Caki2 (cell line): ENCODE results near the gene CD38. TPM values are rescaled to one million over a fixed set of nuclear protein-coding genes. Genes with fewer than 3 reads are reported as not detected.
"Not testable (repeated sequence)": the region's sequence is repeated elsewhere in the genome, so short reads cannot be mapped to it uniquely, and the experiment has no call there.

Experiments used
- DNase-seq: peaks from one replicate; pipeline ENCODE4 v3.0.0-alpha.2; 2015; ENCODE audit warnings: low read depth
- in situ Hi-C: cut with HindIII; loops from 2 replicates; pipeline ENCODE4 v1.10.0; 2016; ENCODE audit warnings: low sequenced_read_pairs, low pct_unique_long_range_greater_than_20kb, mixed read lengths
- total RNA-seq: library from RNA; depleted of rRNA; stranded (reverse); fragments of >200 nt; shearing (Covaris generic); gene quantifications from 2 replicates; pipeline ENCODE4 v1.2.3, GENCODE V29; 2014; ENCODE audit warnings: low replicate concordance

CD38 gene
- total RNA-seq, 1 experiment from 2014 or later, result not detected

GRCh38 chr4:15841194-15841730 is 63.1 kb downstream of the CD38 start:
- DNase-seq, in situ Hi-C loops: not testable (repeated sequence)

- in situ Hi-C loops, result no loop called here
- DNase-seq, result no peak
These were observed 69.6 kb downstream of the CD38 start for GRCh38 chr4:15847746-15848145.

- in situ Hi-C loops, result no loop called here
- DNase-seq, result no peak
These were observed 70.2 kb downstream of the CD38 start for GRCh38 chr4:15848191-15848842.

DNA sequence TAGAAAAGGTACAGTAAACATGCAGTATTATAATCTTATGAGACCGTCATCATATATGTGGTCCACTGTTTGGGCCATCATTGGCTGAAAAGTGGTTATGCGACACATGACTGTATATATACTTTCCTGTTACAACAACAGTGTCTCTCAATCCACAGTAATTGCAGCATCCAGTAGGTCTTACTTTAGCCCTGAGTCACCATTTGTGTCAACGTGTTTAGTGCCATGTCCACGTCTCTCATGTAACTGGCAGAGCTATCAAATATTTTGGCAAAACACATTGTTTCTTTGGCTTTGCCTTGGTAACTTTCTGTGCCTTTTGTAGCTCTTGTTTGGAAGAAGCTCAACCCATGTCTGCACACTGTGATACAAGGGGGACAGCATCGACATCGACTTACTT is 73.8 kb downstream of the CD38 start:
- DNase-seq, result no peak
- in situ Hi-C loops, result no loop called here

DNA sequence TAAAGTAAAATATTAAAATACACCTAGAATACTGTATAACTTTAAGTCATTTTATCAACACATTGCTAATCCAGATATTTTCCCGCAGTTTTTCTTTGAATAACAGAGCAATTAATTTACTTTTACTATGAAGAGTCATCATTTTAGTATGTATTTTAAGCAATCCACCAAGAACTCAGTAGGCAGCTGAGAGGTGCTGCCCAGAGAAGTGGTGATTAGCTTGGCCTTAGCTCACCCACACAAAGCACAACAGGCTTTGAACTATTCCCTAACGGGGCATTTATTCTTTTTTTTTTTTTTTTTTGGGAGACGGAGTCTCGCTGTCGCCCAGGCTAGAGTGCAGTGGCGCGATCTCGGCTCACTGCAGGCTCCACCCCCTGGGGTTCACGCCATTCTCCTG is 74.4 kb downstream of the CD38 start:
- no peak for DNase-seq
- in situ Hi-C loops, result no loop called here

DNA sequence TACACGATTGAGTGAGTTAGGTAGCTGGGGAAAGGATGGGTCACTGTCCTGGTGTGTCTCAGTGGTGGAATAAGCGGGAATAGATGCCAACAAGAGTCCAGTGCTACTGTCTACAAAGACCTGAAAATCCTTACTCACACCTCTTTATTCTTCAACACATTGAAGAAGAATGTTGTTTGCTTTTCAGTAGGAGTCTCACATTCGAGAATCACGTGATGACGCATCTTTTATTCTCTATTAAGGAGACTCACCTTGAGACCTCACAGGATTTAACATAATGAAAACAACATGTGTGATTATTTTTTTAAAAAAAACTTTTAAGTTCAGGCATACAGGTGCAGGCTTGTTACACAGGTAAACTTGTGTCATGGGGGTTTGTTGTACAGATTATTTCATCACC is 75.2 kb downstream of the CD38 start:
- in situ Hi-C loops, result no loop called here

GRCh38 chr4:15855804-15856475 is 77.8 kb downstream of the CD38 start:
- in situ Hi-C loops, result no loop called here
- peak; percentile 8 for DNase-seq

More for the DNA sequence above, 75.2 kb downstream of the CD38 start:
- no peak for DNase-seq

DNA sequence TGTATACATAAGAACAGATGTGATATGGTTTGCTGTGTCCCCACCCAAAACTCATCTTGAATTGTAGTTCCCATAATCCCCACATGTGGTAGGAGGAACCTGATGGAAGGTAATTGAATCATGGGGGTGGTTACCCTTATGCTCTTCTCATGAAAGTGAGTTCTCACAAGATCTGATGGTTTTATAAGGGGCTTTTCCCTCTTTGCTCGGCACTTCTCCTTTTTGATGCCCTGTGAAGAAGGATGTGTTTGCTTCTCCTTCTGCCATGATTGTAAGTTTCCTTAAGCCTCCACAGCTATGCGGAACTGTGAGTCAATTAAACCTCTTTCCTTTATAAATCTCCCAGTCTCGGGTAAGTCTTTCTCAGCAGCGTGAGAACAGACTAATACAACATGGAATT is 83.1 kb downstream of the CD38 start:
- in situ Hi-C loops, DNase-seq: not testable (repeated sequence)

GRCh38 chr4:15864651-15865566 is 86.8 kb downstream of the CD38 start:
- in situ Hi-C loops, result no loop called here
- no peak for DNase-seq

- no peak for DNase-seq
These were observed 90.0 kb downstream of the CD38 start for GRCh38 chr4:15868111-15868510.

DNA sequence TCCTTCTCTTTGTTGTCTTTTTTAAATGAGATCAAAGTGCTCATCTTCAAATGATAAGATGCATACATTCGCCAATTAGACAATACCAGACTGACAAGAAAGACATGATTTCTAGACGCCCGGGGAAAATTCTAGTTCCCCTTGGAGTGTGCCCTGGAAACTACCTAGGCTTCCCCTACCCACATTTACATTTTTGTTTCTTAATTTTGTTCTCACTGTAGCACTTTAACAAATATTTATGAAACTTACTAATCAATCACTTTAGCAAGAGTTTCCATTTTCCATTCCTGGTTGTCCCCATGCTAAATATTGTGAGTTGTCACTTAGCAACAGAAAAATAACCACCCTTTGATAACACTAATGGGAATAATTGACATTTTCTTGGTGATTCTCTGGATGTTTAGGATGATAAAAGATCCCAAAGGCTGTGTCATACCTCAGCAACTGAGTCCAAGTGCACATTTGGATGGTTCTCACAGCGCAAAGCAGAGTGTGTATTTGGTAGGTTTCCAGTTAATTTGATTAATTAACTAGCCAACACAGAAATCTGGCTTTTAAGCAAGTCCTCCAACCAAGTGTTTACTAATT is 90.8 kb downstream of the CD38 start:
- in situ Hi-C loops, result no loop called here
- no peak for DNase-seq

More at GRCh38 chr4:15868111-15868510, 90.0 kb downstream of the CD38 start:
- in situ Hi-C loops, result no loop called here

GRCh38 chr4:15870079-15870478 is 92.0 kb downstream of the CD38 start:
- in situ Hi-C loops, result no loop called here
- DNase-seq, result no peak

GRCh38 chr4:15870921-15871664 is 93.0 kb downstream of the CD38 start:
- no peak for DNase-seq
- in situ Hi-C loops, result no loop called here

DNA sequence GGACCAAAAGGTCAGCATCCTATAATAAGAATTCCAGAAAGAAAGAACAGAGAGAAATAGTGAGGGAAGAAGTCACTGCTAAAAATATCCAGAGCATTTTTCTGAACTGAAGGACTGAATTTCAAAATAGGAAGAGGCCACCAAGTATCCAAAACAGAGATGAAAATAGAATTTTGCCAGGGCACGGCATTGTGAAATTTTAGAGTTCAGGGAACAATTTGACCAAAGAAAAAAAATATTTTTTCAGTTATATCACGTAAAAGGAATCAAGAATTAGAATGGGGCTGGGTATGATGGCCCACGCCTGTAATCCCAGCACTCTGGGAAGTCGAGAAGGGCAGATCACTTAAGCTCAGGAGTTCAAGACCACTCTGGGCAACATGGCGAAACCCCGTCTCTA is 95.0 kb downstream of the CD38 start:
- DNase-seq, result no peak
- in situ Hi-C loops, result no loop called here

DNA sequence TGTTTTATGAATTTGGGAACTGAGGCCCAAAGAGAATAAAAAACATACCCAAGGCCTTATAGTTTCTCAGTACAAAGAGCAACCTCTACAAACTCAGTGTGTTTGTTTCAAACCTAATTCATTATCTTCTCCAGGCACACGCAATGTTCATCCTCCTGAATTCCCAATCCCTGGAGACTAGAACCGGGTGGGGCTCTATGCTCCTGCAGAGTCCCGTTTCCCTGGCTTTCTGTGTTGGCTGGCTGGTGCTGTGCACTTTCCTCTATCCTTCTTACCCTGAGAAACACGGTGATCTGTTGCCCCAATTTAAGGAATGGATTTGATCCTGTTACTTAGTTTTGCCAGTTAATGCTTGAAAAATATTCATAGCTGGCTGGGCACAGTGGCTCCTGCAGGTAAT is 96.5 kb downstream of the CD38 start:
- DNase-seq, result no peak
- in situ Hi-C loops, result no loop called here

- in situ Hi-C loops, result no loop called here
- DNase-seq, result no peak
These were observed 97.7 kb downstream of the CD38 start for GRCh38 chr4:15875663-15876460.

- no peak for DNase-seq
- in situ Hi-C loops, result no loop called here
These were observed 99.9 kb downstream of the CD38 start for GRCh38 chr4:15878011-15878410.
